Rectal smooth muscle tissue (tissue), 1 donor: ENCODE data around the gene IRAK3.
"Not testable (repeated sequence)": the region's sequence is repeated elsewhere in the genome, so short reads cannot be mapped to it uniquely, and the experiment has no call there.

Source experiments
- H3K27ac ChIP-seq: one replicate; pipeline ENCODE4 v1.7.0; 2013; ENCODE audit warnings: low read depth, low read length, inconsistent platforms
- H3K27me3 ChIP-seq: one replicate; pipeline ENCODE4 v1.7.0; 2013; ENCODE audit warnings: low read length; ENCODE audit not compliant: control insufficient read depth, insufficient read depth
- H3K36me3 ChIP-seq: one replicate; pipeline ENCODE4 v1.7.0; 2013; ENCODE audit warnings: low read length; ENCODE audit not compliant: control insufficient read depth, insufficient read depth
- H3K4me1 ChIP-seq: one replicate; pipeline ENCODE4 v1.7.0; 2013; ENCODE audit warnings: low read length; ENCODE audit not compliant: control insufficient read depth, insufficient read depth
- H3K4me3 ChIP-seq: one replicate; pipeline ENCODE4 v1.7.0; 2013; ENCODE audit warnings: low read length
- H3K9ac ChIP-seq: one replicate; pipeline ENCODE4 v1.7.0; 2013; ENCODE audit warnings: low read length

The IRAK3 gene

DNA sequence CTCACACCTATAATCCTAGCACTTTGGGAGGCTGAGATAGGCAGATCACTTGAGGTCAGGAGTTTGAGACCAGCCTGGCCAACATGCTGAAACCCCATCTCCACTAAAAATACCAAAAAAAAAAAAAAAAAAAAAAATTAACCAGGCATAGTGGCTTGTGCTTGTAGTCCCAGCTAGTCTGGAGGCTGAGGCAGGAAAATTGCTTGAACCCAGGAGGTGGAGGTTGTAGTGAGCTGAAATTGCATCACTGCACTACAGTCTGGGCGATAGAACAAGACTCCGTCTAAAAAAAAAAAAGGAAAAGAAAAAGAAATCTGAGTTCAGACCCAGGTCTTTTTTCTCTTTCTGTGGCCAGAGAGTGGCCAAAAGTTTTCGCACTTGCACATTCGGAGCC, 47.3 kb downstream of the IRAK3 start:
- not testable (repeated sequence) for H3K9ac ChIP-seq, H3K4me1 ChIP-seq, H3K27ac ChIP-seq, H3K36me3 ChIP-seq, H3K27me3 ChIP-seq
- H3K4me3 ChIP-seq = peak overlapping the region; percentile 8

DNA sequence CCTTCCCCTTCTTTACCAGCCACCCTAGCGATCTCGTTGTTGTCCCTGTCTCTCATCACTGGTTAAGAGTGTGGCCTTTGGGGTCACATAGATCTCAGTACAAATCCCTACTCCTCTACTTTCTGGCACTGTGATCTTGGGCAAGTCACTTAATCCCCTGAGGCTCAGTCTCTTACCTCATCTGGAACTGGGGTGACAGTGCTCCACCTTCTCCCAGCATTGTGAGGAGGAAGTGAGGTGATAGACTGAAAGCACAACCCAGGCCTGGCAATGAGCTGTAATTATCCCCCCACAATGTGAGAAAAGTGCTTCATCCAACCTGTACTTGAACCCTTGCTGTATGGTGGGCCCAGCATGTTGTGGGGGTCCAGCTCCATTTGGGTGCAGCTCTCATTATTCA, 48.0 kb downstream of the IRAK3 start:
- Histone ChIP-seq H3K4me3 (no peak overlapping the region), H3K36me3 (no peaks in the 10 kb centered on the region), H3K9ac (no peak overlapping the region), H3K27me3 (no peaks in the 10 kb centered on the region), H3K4me1 (no peaks in the 10 kb centered on the region), H3K27ac (no peak overlapping the region)

DNA sequence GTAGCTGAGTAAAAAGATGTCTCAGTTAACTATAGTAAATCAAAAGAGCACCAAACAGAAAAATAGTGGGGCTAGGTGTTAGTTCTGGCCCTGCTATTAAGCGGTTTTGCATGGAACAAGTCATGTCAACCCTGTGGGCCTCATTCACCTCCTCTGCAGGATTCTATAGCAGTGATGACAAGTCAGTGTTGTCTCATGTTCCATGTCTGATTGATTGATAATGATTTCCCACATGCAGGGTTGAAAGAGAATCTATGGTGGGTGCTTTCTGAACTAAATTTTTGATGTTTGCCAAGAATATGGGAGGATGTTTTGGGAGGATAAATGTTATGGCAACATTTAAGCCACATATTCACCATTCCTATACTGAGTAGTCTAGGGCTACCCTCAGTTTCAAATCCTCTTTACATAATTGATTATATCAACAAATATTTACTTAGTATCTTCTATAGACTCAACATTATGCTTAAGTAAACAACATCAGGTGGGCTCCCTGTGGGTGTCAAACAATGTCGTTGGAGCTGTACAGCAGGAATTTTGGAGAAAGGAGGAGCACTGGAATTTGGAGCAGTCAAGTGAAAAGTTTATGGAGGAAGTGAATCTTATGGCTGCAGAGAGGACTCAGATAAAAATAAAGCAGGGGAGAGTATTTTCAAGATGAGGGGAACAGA, 48.6 kb downstream of the IRAK3 start:
- H3K27ac ChIP-seq = no peak overlapping the region
- H3K4me3 ChIP-seq = no peak overlapping the region
- no peak overlapping the region for H3K9ac ChIP-seq
- no peaks in the 10 kb centered on the region for H3K27me3 ChIP-seq
- no peaks in the 10 kb centered on the region for H3K36me3 ChIP-seq
- no peaks in the 10 kb centered on the region for H3K4me1 ChIP-seq

DNA sequence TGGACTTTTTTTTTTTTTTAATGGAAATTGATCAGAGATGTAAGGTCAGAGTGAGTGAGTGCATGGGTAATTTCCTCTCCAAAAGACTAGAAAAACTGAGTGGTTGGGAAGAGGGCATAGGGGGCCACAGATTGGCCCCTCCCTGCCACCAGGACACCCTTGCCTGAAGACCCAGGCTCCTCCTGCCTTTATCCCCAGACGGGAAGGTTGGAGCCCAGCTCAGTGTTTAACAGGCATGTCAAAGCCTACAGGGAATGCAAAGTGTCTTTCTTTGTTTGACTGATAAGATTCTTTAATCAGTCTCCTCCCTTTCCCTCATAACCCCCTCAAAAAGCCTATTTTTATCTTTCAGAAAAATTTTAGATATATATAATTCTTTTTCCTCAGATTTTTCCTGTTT, 50.3 kb downstream of the IRAK3 start:
- Histone ChIP-seq H3K27me3 (no peaks in the 10 kb centered on the region), H3K4me1 (no peaks in the 10 kb centered on the region), H3K27ac (no peak overlapping the region), H3K4me3 (no peak overlapping the region), H3K9ac (no peak overlapping the region), H3K36me3 (no peaks in the 10 kb centered on the region)

DNA sequence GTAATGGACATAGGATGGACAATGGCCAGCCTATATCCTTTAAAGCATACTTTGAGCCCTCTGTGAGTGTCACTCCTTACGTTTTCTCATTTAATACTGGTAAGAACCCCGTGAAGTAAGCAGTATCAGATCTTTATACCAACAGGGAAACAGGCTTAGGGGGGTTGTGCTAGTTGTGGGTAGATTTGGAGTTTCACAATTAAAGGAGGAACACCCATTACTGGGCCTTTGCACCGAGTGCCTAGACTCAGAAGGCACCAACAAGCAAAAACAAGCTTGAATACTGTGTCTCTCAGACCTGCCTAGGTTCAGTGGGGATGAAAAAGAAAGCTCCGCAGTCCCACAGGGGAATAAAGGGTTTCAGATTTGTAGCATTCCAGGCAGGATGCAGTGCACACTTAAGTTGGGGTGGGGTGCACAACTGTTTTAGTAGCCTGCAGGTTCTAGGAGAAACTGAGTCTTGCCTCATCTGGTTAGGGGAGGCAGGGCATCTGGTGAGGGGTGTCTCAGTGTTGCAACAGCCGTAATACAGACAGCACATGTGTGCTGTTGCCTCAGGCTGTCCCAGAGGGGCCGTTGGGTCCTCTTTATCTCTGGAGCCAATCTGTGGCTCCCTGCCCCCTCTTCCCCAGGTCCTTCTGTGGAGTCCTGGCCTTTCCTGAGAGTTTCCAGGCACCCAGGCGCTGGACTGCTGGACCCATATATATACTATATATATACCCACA, 51.2 kb downstream of the IRAK3 start:
- H3K9ac ChIP-seq = no peak overlapping the region
- no peak overlapping the region for H3K27ac ChIP-seq
- no peaks in the 10 kb centered on the region for H3K36me3 ChIP-seq
- no peak overlapping the region for H3K4me3 ChIP-seq
- no peaks in the 10 kb centered on the region for H3K27me3 ChIP-seq
- no peaks in the 10 kb centered on the region for H3K4me1 ChIP-seq

DNA sequence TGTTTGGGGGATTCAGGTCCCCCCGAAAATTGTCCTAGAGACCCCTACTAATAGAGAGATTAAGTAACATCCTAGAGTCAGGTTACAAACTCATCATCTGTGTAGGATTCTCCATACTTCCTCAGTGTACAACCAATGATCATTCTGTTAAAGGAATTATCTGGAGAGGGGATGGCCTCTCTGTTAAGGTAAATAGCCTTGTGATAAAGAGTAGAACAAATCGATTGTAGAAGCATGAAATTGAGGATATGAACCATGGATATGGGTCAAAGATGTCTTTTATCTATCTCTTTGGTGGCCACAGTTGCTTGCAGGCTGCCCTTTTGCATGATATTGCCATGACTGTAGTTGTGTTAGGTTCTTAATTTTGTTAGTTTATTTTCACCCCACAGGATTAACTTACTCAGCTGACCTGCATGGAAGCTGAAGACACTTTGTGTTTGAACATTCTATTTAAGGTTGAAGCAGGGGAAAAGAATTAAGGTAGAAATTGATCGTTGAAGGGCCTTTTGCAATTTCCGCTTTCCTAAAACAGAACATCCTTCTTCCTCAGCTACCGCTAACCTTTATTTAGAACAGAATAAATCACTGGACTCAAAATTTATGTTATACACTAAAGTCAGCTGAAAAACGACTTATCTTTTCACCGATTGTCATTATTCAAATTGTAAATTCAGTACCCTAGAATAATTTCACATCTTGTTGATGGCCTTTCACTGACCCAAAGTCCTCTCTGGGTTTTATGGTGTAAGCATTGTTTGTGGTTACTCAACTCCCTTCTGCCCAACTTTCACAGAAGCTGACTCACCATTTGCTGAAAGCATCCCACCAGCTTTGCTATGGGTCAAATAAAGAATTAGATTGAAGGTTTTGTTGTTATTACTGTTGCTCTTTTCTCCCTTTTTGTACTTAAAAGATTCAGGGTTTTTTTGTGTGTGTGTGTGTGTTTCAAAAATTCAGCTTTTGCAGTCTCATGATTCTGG, 52.3 kb downstream of the IRAK3 start:
- Histone ChIP-seq H3K36me3 (no peaks in the 10 kb centered on the region), H3K9ac (no peak overlapping the region), H3K4me1 (no peaks in the 10 kb centered on the region), H3K27me3 (no peaks in the 10 kb centered on the region), H3K27ac (no peak overlapping the region), H3K4me3 (no peak overlapping the region)

DNA sequence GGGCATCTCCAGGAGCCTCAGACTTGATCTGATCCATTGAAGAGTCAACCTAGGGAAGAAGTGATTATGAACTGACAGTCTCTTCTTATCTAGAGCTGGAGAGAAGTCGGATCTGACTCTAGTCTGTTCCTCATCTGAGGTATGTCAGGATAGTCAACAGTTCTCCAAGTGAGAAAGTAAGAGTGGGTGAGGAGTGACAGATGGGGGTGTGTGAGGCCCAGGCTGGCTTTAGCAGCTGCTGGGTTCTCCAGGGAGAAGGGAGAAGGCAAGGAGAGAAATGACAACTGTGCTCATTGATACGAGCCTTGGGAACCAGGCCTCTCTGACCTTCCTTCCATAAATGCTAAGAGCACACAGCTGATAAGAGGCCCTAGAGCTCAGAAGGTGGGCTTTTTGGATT, 53.3 kb downstream of the IRAK3 start:
- no peaks in the 10 kb centered on the region for H3K36me3 ChIP-seq
- no peak overlapping the region for H3K9ac ChIP-seq
- no peaks in the 10 kb centered on the region for H3K27me3 ChIP-seq
- no peak overlapping the region for H3K27ac ChIP-seq
- H3K4me3 ChIP-seq = no peak overlapping the region
- no peaks in the 10 kb centered on the region for H3K4me1 ChIP-seq

DNA sequence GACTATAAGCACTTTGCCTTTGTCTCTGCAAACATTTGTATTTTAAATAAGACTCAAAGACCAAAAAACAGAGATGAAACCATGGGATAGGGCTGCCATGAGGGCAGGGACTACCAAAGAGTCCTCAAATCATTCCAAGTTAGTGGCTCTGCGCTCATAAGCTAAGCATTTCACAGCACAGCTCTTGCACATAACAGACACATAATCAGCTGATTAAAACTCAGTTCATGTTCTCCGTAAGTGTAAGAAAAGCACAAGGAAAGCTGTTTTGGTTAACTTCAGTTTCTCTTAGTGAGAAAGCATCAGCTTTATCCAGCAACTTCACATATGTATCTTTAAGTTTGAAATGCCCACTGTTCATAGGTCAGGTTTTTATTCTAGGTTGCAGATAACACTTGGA, 54.9 kb downstream of the IRAK3 start:
- Histone ChIP-seq H3K9ac (no peak overlapping the region), H3K4me3 (no peak overlapping the region), H3K4me1 (no peaks in the 10 kb centered on the region), H3K27me3 (no peaks in the 10 kb centered on the region), H3K27ac (no peak overlapping the region), H3K36me3 (no peaks in the 10 kb centered on the region)

DNA sequence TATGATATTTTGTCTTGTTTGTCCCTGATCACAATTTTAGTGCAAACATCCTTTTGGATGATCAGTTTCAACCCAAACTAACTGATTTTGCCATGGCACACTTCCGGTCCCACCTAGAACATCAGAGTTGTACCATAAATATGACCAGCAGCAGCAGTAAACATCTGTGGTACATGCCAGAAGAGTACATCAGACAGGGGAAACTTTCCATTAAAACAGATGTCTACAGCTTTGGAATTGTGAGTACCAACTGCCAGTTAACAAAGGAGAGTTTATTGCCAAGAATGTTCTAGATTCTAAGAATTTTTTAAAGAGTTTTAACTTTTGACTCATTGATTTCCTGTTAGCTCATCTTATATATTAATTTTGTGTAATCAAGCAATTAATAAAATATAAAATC, 55.4 kb downstream of the IRAK3 start:
- Histone ChIP-seq H3K4me3 (no peak overlapping the region), H3K27ac (no peak overlapping the region), H3K9ac (no peak overlapping the region), H3K27me3 (no peaks in the 10 kb centered on the region), H3K36me3 (no peaks in the 10 kb centered on the region), H3K4me1 (no peaks in the 10 kb centered on the region)

DNA sequence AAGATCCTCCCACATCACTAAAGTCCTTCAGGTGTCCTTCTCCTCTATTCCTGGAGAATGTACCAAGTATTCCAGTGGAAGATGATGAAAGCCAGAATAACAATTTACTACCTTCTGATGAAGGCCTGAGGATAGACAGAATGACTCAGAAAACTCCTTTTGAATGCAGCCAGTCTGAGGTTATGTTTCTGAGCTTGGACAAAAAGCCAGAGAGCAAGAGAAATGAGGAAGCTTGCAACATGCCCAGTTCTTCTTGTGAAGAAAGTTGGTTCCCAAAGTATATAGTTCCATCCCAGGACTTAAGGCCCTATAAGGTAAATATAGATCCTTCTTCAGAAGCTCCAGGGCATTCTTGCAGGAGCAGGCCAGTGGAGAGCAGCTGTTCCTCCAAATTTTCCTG, 58.7 kb downstream of the IRAK3 start:
- Histone ChIP-seq H3K36me3 (no peaks in the 10 kb centered on the region), H3K4me3 (no peak overlapping the region), H3K27me3 (no peaks in the 10 kb centered on the region), H3K27ac (no peak overlapping the region), H3K9ac (no peak overlapping the region), H3K4me1 (no peaks in the 10 kb centered on the region)

DNA sequence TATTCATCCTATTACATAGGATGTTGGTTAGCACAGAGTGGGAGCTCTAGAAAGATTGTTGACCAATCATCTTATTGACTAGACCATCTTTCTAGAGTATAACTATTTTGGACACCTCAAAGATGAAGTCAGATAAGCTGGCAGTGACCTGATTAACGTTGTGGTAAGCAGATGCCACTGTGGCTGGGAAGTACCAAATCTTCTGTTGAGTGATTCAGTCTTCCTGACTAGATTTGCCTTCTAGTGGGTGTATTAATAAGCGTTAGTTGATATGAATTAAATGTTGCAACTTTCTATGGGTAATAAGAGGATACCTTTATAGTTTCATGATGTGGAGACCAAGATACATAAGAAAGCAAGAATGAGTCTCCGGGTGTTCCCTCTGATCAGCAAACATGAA, 62.0 kb downstream of the IRAK3 start:
- Histone ChIP-seq H3K27ac (no peak overlapping the region), H3K4me3 (no peak overlapping the region), H3K4me1 (no peaks in the 10 kb centered on the region), H3K9ac (no peak overlapping the region), H3K36me3 (no peaks in the 10 kb centered on the region), H3K27me3 (no peaks in the 10 kb centered on the region)

DNA sequence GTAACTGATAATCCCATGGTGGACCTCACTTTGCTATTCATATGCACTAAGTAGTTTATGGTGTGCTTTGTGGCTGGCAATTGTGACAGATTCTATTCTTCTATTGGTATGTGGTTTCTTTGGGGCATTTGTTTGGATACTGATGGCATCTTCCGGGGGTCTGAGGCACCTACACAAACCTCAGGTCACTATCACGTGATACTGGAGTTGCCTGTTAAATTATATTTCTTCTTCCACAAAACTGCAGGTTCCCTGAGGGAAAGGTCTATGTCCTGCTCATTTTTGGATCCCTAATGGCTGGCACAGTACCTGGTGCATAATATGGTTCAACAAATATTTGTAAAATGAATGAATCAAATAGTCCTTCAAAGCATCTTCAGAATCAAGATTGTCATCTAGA, 63.8 kb downstream of the IRAK3 start:
- no peak overlapping the region for H3K9ac ChIP-seq

More for the DNA sequence above, 63.8 kb downstream of the IRAK3 start:
- Histone ChIP-seq H3K4me3 (no peak overlapping the region), H3K27me3 (no peaks in the 10 kb centered on the region), H3K36me3 (no peaks in the 10 kb centered on the region), H3K27ac (no peak overlapping the region), H3K4me1 (no peaks in the 10 kb centered on the region)
